ENCODE measurements around the gene NQO1. TPM values are rescaled to one million over a fixed set of nuclear protein-coding genes. Genes with fewer than 3 reads are reported as not detected.
"Not testable (repeated sequence)": the region's sequence is repeated elsewhere in the genome, so short reads cannot be mapped to it uniquely, and the experiment has no call there.

Gene NQO1
- total RNA-seq, 1 donor from 2014 or later: 58.9 TPM

- ATAC-seq (no peak), DNase-seq (ENCODE audit: low spot score) (no peak)
- intact Hi-C loops (cut with DNase I): loop anchor here (2.0 kb wide), 1 partner anchor 34 kb away; no protein-coding TSS in a partner anchor
Observed at GRCh38 chr16:69745232-69745612, 18.9 kb upstream of the NQO1 start.

- no peak for ATAC-seq
- intact Hi-C loops (cut with DNase I): loop anchor here (2.0 kb wide), 1 partner anchor 34 kb away; no protein-coding TSS in a partner anchor
- DNase-seq (ENCODE audit: low spot score): no peak
Observed at GRCh38 chr16:69744363-69745231, 18.2 kb upstream of the NQO1 start.

DNA sequence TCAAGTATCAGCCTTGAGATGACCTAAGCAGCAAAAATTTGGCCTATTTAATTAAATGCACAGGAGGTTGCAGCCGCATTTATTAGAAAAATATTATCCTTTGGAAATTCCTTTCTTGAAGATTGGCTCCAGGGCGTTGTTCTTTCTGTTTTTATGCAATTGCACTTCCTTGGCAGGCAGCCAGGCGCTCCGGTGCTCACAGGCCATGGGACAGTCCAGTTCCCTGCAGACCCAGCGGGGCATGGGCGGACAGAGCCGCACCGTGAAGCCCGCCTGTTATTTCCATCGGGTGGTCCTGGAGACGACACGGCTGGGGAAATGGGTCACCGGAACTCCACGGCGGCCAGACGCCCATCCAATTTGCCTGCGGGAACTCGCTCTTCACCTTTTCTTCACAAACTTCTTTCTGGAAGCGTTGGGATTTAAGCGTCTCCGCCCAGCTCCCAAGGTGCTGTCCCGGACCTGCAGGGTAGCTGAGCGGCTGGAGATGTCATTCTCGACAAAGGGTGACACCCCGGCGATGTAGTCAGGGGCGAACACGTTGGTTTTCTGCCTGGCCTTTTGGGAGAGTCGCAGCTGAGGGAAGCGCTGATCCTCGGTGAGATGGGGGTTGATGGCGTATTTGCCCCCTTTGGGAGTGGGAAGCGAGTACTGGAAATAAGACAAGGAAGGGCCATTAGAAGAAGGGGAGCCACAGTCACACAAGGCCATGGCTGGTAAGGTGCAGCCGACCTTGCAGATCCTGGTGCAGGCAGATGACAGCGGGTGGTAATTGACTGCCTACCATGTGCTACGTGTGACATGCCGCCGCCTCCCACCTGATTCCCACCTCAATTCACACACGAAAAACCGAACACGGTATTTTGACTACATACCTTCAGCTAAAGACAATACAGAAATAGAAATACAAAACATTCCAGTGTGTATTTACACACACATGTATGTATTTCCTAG lies 15.9 kb upstream of the NQO1 start:
- intact Hi-C loops (cut with DNase I): no loop called here
- ATAC-seq: peak; percentile 79

GRCh38 chr16:69741519-69741918 lies 15.2 kb upstream of the NQO1 start:
- intact Hi-C loops (cut with DNase I): no loop called here
- DNase-seq (ENCODE audit: low spot score) (no peak), ATAC-seq (peak; percentile 50)

More for the DNA sequence above, 15.9 kb upstream of the NQO1 start:
- DNase-seq (ENCODE audit: low spot score): peak; percentile 89

- no peak for ATAC-seq
- intact Hi-C loops (cut with DNase I): no loop called here
Observed at GRCh38 chr16:69732101-69732500, 5.7 kb upstream of the NQO1 start.

DNA sequence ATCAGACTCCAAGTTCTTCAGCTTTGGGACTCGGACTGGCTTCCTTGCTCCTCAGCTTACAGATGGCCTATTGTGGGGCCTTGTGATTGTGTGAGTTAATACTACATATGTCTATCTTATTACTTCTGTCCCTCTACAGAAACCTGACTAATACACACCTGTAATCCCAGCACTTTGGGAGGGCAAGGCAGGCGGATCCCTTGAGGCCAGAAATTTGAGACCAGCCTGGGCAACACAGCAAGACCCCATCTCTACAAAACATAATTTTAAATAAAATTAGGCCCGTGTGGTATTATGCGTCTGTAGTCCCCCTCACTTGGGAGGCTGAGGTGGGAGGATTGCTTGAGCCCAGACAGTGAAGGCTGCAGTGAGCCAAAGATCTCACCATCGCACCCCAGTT lies 4.9 kb upstream of the NQO1 start:
- DNase-seq (ENCODE audit: low spot score); intact Hi-C loops (cut with DNase I); ATAC-seq: not testable (repeated sequence)

More at GRCh38 chr16:69732101-69732500, 5.7 kb upstream of the NQO1 start:
- DNase-seq (ENCODE audit: low spot score): no peak

GRCh38 chr16:69729030-69729429 lies 2.7 kb upstream of the NQO1 start:
- intact Hi-C loops (cut with DNase I); ATAC-seq; DNase-seq (ENCODE audit: low spot score): not testable (repeated sequence)

- no peak for ATAC-seq
- intact Hi-C loops (cut with DNase I): no loop called here
- peak; percentile 66 for DNase-seq (ENCODE audit: low spot score)
Observed at GRCh38 chr16:69727916-69728270, 1.5 kb upstream of the NQO1 start.

DNA sequence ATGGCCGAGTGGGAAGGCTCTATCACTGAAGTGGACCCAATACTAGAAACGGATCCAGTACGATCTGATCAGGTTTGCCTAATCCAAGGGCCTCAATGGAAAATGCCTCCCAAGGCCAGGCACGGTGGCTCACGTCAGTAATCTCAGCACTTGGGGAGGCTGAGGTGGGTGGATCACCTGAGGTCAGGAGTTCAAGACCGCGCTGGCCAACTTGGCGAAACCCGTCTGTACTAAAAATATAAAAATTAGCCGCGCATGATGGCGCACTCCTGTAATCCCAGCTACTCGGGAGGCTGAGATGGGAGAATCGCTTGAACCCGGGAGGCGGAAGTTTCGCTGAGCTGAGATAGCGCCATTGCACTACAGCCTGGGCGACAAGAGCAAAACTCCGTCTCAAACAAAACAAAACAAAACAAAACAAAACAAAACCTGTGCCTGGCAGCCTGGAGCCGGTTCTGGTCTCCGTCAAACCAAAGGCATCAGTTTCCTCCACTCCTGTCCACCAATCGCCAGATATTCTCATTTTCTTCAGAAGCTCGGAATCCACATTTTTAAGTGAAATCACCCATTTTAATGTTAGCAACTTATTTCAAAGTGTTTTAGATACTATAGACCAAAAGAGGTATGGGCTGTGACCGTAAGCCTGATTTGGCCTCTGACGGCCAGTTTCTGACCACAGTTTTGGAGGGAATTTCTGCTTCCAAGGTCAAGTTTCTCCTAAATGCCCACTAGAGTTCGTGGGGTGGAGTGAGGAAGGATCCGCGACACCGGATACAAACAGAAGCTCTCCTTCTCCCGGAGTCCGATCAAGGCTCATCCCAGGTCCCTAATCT lies 664 bp downstream of the NQO1 start:
- DNase-seq (ENCODE audit: low spot score) (no peak), ATAC-seq (no peak)
- intact Hi-C loops (cut with DNase I): no loop called here

DNA sequence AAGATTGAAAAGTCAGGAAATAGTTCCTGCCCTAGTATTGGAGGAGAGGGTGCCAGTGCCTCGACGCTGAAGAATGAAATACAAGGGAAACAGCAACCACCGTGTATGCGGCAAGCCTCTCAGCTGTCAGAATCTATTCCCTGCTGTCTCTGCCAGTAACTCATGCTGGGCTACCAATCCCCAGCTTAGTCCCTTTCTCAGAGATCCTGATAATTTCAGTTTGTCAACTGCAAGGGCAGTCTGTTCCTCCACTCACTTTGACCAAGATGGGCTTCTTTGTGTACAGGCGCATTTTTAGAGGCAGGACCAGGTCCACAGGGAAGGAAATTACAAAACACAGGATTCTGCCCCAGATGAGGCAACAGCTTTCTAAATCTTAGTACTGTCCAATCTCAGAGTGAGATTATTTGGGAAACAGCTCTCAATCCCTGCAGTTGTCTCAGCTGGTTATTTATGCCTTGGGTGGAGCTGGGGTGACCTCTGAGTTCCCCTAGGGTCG lies 1.3 kb downstream of the NQO1 start:
- DNase-seq (ENCODE audit: low spot score) (no peak), ATAC-seq (peak; percentile 11)
- intact Hi-C loops (cut with DNase I): no loop called here

- intact Hi-C loops (cut with DNase I): no loop called here
- ATAC-seq (no peak), DNase-seq (ENCODE audit: low spot score) (no peak)
Observed at GRCh38 chr16:69724414-69724873, 1.9 kb downstream of the NQO1 start.

- intact Hi-C loops (cut with DNase I): no loop called here
- DNase-seq (ENCODE audit: low spot score): no peak
- no peak for ATAC-seq
Observed at GRCh38 chr16:69721441-69721957, 4.9 kb downstream of the NQO1 start.

- DNase-seq (ENCODE audit: low spot score) (no peak), ATAC-seq (no peak)
- intact Hi-C loops (cut with DNase I): no loop called here
Observed at GRCh38 chr16:69720822-69721430, 5.4 kb downstream of the NQO1 start.

GRCh38 chr16:69718111-69718764 lies 8.1 kb downstream of the NQO1 start:
- DNase-seq (ENCODE audit: low spot score) (no peak), ATAC-seq (no peak)
- intact Hi-C loops (cut with DNase I): no loop called here

DNA sequence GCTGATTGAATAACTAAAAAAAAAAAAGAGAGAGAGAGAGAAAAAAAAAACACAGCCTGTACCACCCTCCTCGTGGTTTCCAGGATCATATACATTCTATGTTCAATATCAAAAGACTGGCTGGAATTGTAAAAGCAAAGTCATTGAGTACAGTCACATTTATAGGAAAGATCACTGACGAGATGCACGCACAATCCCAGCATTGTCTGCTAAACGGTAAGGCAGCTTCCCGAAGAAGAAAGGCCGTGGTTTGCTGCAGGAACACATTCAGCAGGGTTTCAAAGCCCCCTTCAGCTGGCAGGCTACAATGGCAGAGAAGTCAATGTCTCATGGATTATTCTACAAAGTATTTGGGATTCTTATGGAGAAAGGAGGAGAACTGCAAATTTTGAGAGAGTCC lies 9.3 kb downstream of the NQO1 start:
- intact Hi-C loops (cut with DNase I): no loop called here

GRCh38 chr16:69712914-69713581 lies 13.3 kb downstream of the NQO1 start:
- no peak for DNase-seq (ENCODE audit: low spot score)
- intact Hi-C loops (cut with DNase I): no loop called here
- no peak for ATAC-seq

More for the DNA sequence above, 9.3 kb downstream of the NQO1 start:
- no peak for DNase-seq (ENCODE audit: low spot score)
- ATAC-seq: no peak

- intact Hi-C loops (cut with DNase I): no loop called here
- ATAC-seq (no peak), DNase-seq (ENCODE audit: low spot score) (no peak)
Observed at GRCh38 chr16:69712277-69712676, 14.1 kb downstream of the NQO1 start.
